H1 (cell line): ENCODE results near the gene FAM114A2. TPM values are rescaled to one million over a fixed set of nuclear protein-coding genes. Genes with fewer than 3 reads are reported as not detected.

Source experiments
- CTCF ChIA-PET: fragments of 300-600 bp; sonication (Branson Sonifier 250); formaldehyde crosslinking; loops from one replicate; lab custom pipeline; 2021; ENCODE audit not compliant: partially characterized antibody; lab: Charles Lee
- POLR2A ChIA-PET: fragments of 300-600 bp; sonication (Branson Sonifier 250); formaldehyde crosslinking; loops from one replicate; lab custom pipeline; 2021; ENCODE audit warnings: inconsistent platforms; ENCODE audit not compliant: partially characterized antibody; lab: Charles Lee
- DNase-seq, 2 experiments: peaks; one replicate each; pipeline versions ENCODE4 v3.0.0 to v3.0.0-alpha.2; 2010 to 2022; ENCODE audit warnings: low spot score in 2 of 2, low read depth in 1 of 2, mixed read lengths in 1 of 2
- FAIRE-seq: peaks from 2 replicates; lab custom pipeline; 2011; peaks lifted over from hg19 to GRCh38; lab: Jason Lieb, UNC
- H2AFZ ChIP-seq: 2 replicates; pipeline ENCODE4 v1.8.1; 2012; ENCODE audit warnings: low read length, inconsistent platforms
- H2AK5ac ChIP-seq: 2 replicates; pipeline ENCODE4 v1.6.1; 2013; ENCODE audit warnings: low read depth, low read length
- H2BK120ac ChIP-seq: replicated peaks from 2 replicates; pipeline ENCODE3; 2013; ENCODE audit warnings: low read depth, low read length, inconsistent platforms
- H2BK12ac ChIP-seq: 2 replicates; pipeline ENCODE4 v1.6.1; 2013; ENCODE audit warnings: low read depth, low read length
- H2BK15ac ChIP-seq: 2 replicates; pipeline ENCODE4 v1.6.1; 2013; ENCODE audit warnings: low read length
- H2BK20ac ChIP-seq: 2 replicates; pipeline ENCODE4 v1.6.1; 2013; ENCODE audit warnings: low read length
- H2BK5ac ChIP-seq: 2 replicates; pipeline ENCODE4 v1.6.1; 2013; ENCODE audit warnings: low read depth, low read length
- H3K14ac ChIP-seq: 2 replicates; pipeline ENCODE4 v1.6.1; 2013; ENCODE audit warnings: inconsistent platforms; ENCODE audit not compliant: insufficient read length
- H3K18ac ChIP-seq: 2 replicates; pipeline ENCODE4 v1.6.1; 2013; ENCODE audit warnings: low read length; ENCODE audit errors: extremely low read depth
- H3K23ac ChIP-seq: 2 replicates; pipeline ENCODE4 v1.6.1; 2013; ENCODE audit warnings: inconsistent platforms; ENCODE audit not compliant: insufficient read length
- H3K23me2 ChIP-seq: 2 replicates; pipeline ENCODE4 v1.6.1; 2013; ENCODE audit warnings: low read depth, low read length
- H3K27ac ChIP-seq: 2 replicates; pipeline ENCODE4 v1.6.1; 2011; ENCODE audit warnings: low read depth, low read length, inconsistent platforms
- H3K27me3 ChIP-seq, 4 experiments: replicated peaks in 1 of 4; 1 replicate in 1 of 4; 2 replicates in 3 of 4; pipeline versions ENCODE4 v1.6.1 to v1.8.1; 2011 to 2013; ENCODE audit warnings: low read length in 3 of 4, mild to moderate bottlenecking in 3 of 4, inconsistent platforms in 2 of 4, mixed read lengths in 2 of 4, moderate library complexity in 1 of 4; ENCODE audit not compliant: control insufficient read depth in 3 of 4, insufficient read depth in 3 of 4; ENCODE audit errors: extremely low read depth in 1 of 4
- H3K36me3 ChIP-seq, 4 experiments: 2 replicates each; pipeline versions ENCODE4 v1.6.1 to v1.8.1; 2011 to 2013; ENCODE audit warnings: mild to moderate bottlenecking in 4 of 4, low read length in 3 of 4, moderate library complexity in 2 of 4, control low read depth in 1 of 4, inconsistent platforms in 1 of 4; ENCODE audit not compliant: insufficient read depth in 4 of 4, control insufficient read depth in 2 of 4
- H3K4ac ChIP-seq: replicated peaks from 2 replicates; pipeline ENCODE3; 2013; ENCODE audit warnings: low read length, low read depth, mixed read lengths, inconsistent platforms; ENCODE audit not compliant: insufficient read length
- H3K4me1 ChIP-seq, 4 experiments: replicated peaks in 1 of 4; 1 replicate in 1 of 4; 2 replicates in 3 of 4; pipeline versions ENCODE4 v1.6.1 to v1.8.1; 2011 to 2013; ENCODE audit warnings: low read length in 3 of 4, inconsistent platforms in 2 of 4, mixed read lengths in 1 of 4; ENCODE audit not compliant: insufficient read depth in 4 of 4, control insufficient read depth in 3 of 4
- H3K4me2 ChIP-seq, 2 experiments: 2 replicates each; pipeline versions ENCODE4 v1.6.1 to v1.8.1; 2011 to 2013; ENCODE audit warnings: low read depth in 2 of 2, low read length in 2 of 2, control low read depth in 1 of 2, inconsistent platforms in 1 of 2, mild to moderate bottlenecking in 1 of 2; ENCODE audit not compliant: insufficient read depth in 1 of 2
- H3K4me3 ChIP-seq, 4 experiments: fragments of 200-600, 300-600 bp in 1 of 4; sonication (generic), shearing (Covaris generic), sonication (Bioruptor Twin) in 1 of 4; 2 replicates each; pipeline versions ENCODE4 v1.5.1 to v1.8.1; 2011 to 2016; ENCODE audit warnings: low read length in 4 of 4, low read depth in 3 of 4, control low read depth in 2 of 4, inconsistent platforms in 2 of 4, mild to moderate bottlenecking in 2 of 4, mixed read lengths in 1 of 4, moderate library complexity in 1 of 4; ENCODE audit not compliant: insufficient read depth in 2 of 4; ENCODE audit errors: extremely low read depth in 1 of 4
- H3K56ac ChIP-seq: replicated peaks from 2 replicates; pipeline ENCODE3; 2013; ENCODE audit warnings: low read depth, mild to moderate bottlenecking, mixed read lengths, low read length, inconsistent platforms; ENCODE audit not compliant: insufficient read length
- H3K79me1 ChIP-seq: 2 replicates; pipeline ENCODE4 v1.6.1; 2013; ENCODE audit warnings: low read depth, low read length, control low read depth
- H3K79me2 ChIP-seq, 2 experiments: 2 replicates each; pipeline versions ENCODE4 v1.6.1 to v1.8.1; 2012 to 2013; ENCODE audit warnings: low read length in 2 of 2, mild to moderate bottlenecking in 2 of 2, inconsistent platforms in 1 of 2; ENCODE audit not compliant: insufficient read depth in 2 of 2, control insufficient read depth in 1 of 2
- H3K9ac ChIP-seq, 4 experiments: replicated peaks in 1 of 4; 1 replicate in 1 of 4; 2 replicates in 3 of 4; pipeline versions ENCODE4 v1.6.1 to v1.8.1; 2011 to 2013; ENCODE audit warnings: low read depth in 3 of 4, low read length in 3 of 4, control low read depth in 2 of 4, mild to moderate bottlenecking in 2 of 4, moderate library complexity in 2 of 4, inconsistent platforms in 1 of 4; ENCODE audit errors: extremely low read depth in 1 of 4
- H3K9me3 ChIP-seq, 2 experiments: 2 replicates each; pipeline versions ENCODE4 v1.6.1 to v1.8.1; 2012 to 2013; ENCODE audit warnings: mild to moderate bottlenecking in 2 of 2, moderate library complexity in 2 of 2, control low read depth in 1 of 2, inconsistent platforms in 1 of 2, low read depth in 1 of 2, low read length in 1 of 2, mixed read lengths in 1 of 2; ENCODE audit not compliant: insufficient read depth in 2 of 2
- H4K20me1 ChIP-seq, 2 experiments: replicated peaks in 1 of 2; 2 replicates each; pipeline versions ENCODE3 to v1.8.1; 2011 to 2013; ENCODE audit warnings: inconsistent platforms in 2 of 2, low read length in 2 of 2, mild to moderate bottlenecking in 1 of 2; ENCODE audit not compliant: insufficient read depth in 2 of 2, control insufficient read depth in 1 of 2
- H4K5ac ChIP-seq: 2 replicates; pipeline ENCODE4 v1.6.1; 2013; ENCODE audit warnings: low read length, low read depth, mixed read lengths, inconsistent platforms; ENCODE audit not compliant: insufficient read length
- H4K8ac ChIP-seq: 2 replicates; pipeline ENCODE4 v1.8.0; 2013; ENCODE audit warnings: mild to moderate bottlenecking, moderate library complexity, low read length, inconsistent platforms; ENCODE audit not compliant: insufficient read depth; ENCODE audit errors: extremely low read depth
- H4K91ac ChIP-seq: replicated peaks from 2 replicates; pipeline ENCODE3; 2013; ENCODE audit warnings: low read length, mixed read lengths, inconsistent platforms; ENCODE audit not compliant: insufficient read length
- ATF3 ChIP-seq: IDR thresholded peaks from 2 replicates; pipeline ENCODE4 v1.6.1; 2011; ENCODE audit warnings: low read depth, mild to moderate bottlenecking, low read length; ENCODE audit not compliant: insufficient read depth
- CHD2 ChIP-seq: IDR thresholded peaks from 2 replicates; pipeline ENCODE4 v1.6.1; 2012; ENCODE audit warnings: low read length, improper control_type of control experiment
- CREB1 ChIP-seq: IDR thresholded peaks from 2 replicates; pipeline ENCODE4 v1.6.1; 2012; ENCODE audit warnings: inconsistent platforms
- JUN ChIP-seq: IDR thresholded peaks from 2 replicates; pipeline ENCODE4 v1.6.1; 2011; ENCODE audit warnings: low read depth, mild to moderate bottlenecking, improper control_type of control experiment, low read length
- WGBS, 2 experiments: shearing (Covaris generic) in 1 of 2; methylation state at CpG; one replicate each; pipeline versions ENCODE4 v1.1.6 to v1.1.7; 2013 to 2015; ENCODE audit warnings: low lambda C conversion rate in 2 of 2, mixed read lengths in 2 of 2, inconsistent platforms in 1 of 2, low coverage in 1 of 2, missing lambda C conversion rate in 1 of 2; ENCODE audit not compliant: insufficient replicate concordance in 2 of 2, insufficient coverage in 1 of 2, insufficient read length in 1 of 2; ENCODE audit errors: extremely low coverage in 1 of 2, missing lambda C conversion rate in 1 of 2; 5-methylcytosine and 5-hydroxymethylcytosine counted together
- polyA plus RNA-seq, 7 experiments: library from polyadenylated mRNA; depleted of rRNA in 3 of 7; stranded (reverse) in 5 of 7; unstranded in 2 of 7; fragments of >200 nt in 5 of 7; fragments of 200-250 nt in 2 of 7; gene quantifications; 1 replicate in 5 of 7; 2 replicates in 1 of 7; 4 replicates in 1 of 7; pipeline versions ENCODE4 v1.2.1 to v1.2.3, GENCODE V29; 2011 to 2013; ENCODE audit warnings: missing spikeins in 2 of 7, mixed read lengths in 2 of 7
- total RNA-seq: library from RNA; stranded (reverse); fragmentation: NEBNext Ultra II Directional; extraction: Animal tissue kit (Norgen Biotek cat#: 25700); gene quantifications from 2 replicates; pipeline ENCODE4 v1.2.1, GENCODE V29; 2021

The FAM114A2 gene
- total and polyA plus RNA-seq, 2 of the 8 experiments (the other 6 are each of a cell fraction or from before 2014, with no cell fraction given) = 3.8 to 9.2 TPM

GRCh38 chr5:153972240-153972639, 66.5 kb downstream of the FAM114A2 start:
- no peak overlapping the region for H2BK15ac ChIP-seq
- ChIA-PET CTCF (interaction anchor here (1.6 kb wide), 1 partner anchor 145 kb away, joined by 6 read pairs; no protein-coding TSS in a partner anchor), POLR2A (no interaction called here)
- H4K5ac ChIP-seq = no peak overlapping the region
- H3K23ac ChIP-seq = no peak overlapping the region
- H3K4me2 ChIP-seq = no peak overlapping the region
- no peak overlapping the region for H3K27ac ChIP-seq
- H3K27me3 ChIP-seq = peaks cover 0 to 2% (median 0%) of the 10 kb centered on the region in 4 experiments; a peak in 2 of 7 replicates
- H3K4ac ChIP-seq = no peak overlapping the region
- H3K23me2 ChIP-seq = peaks cover 2% of the 10 kb centered on the region; the same call in 1 of the 2 replicates
- H3K79me2 ChIP-seq = no peaks in the 10 kb centered on the region
- no peaks in the 10 kb centered on the region for H3K9me3 ChIP-seq
- H3K56ac ChIP-seq = no peak overlapping the region
- H4K8ac ChIP-seq = no peak overlapping the region
- FAIRE-seq = no peak
- H2BK5ac ChIP-seq = no peak overlapping the region
- H3K79me1 ChIP-seq = no peaks in the 10 kb centered on the region
- WGBS, 2 experiments = 88% methylated on average over 2 of the region's 2 CpGs; no CpG with 5 or more reads in 1 of the 2 experiments
- no peak overlapping the region for H2BK12ac ChIP-seq
- no peak overlapping the region for H2AFZ ChIP-seq
- no peak overlapping the region for H2AK5ac ChIP-seq
- no peak for TF ChIP-seq CHD2
- TF ChIP-seq ATF3 = no peak
- TF ChIP-seq CREB1 = no peak
- no peak for TF ChIP-seq JUN
- TF ChIP-seq, all 59 proteins: peak for 0
- Histone ChIP-seq H4K20me1 (no peaks in the 10 kb centered on the region), H3K4me1 (no peaks in the 10 kb centered on the region), H2BK20ac (no peak overlapping the region), H3K9ac (no peak overlapping the region), H3K14ac (no peak overlapping the region), H3K36me3 (no peaks in the 10 kb centered on the region), H3K4me3 (no peak overlapping the region), H3K18ac (no peak overlapping the region), H4K91ac (no peak overlapping the region), H2BK120ac (no peak overlapping the region)
- no peak for DNase-seq
